ENCODE measurements around the gene SLC2A5. TPM values are rescaled to one million over a fixed set of nuclear protein-coding genes. Genes with fewer than 3 reads are reported as not detected.
"Not testable (repeated sequence)": the region's sequence is repeated elsewhere in the genome, so short reads cannot be mapped to it uniquely, and the experiment has no call there.

Gene SLC2A5
- total RNA-seq, 1 donor from 2014 or later = 0.18 TPM

GRCh38 chr1:9038881-9039760 is 30.3 kb downstream of the SLC2A5 start:
- no peak for DNase-seq (ENCODE audit: extremely low read depth, low read depth, low spot score)

- no peak for DNase-seq (ENCODE audit: extremely low read depth, low read depth, low spot score)
Observed at GRCh38 chr1:9038338-9038650, 31.1 kb downstream of the SLC2A5 start.

GRCh38 chr1:9037476-9038337 is 31.7 kb downstream of the SLC2A5 start:
- DNase-seq (ENCODE audit: extremely low read depth, low read depth, low spot score) = no peak

DNA sequence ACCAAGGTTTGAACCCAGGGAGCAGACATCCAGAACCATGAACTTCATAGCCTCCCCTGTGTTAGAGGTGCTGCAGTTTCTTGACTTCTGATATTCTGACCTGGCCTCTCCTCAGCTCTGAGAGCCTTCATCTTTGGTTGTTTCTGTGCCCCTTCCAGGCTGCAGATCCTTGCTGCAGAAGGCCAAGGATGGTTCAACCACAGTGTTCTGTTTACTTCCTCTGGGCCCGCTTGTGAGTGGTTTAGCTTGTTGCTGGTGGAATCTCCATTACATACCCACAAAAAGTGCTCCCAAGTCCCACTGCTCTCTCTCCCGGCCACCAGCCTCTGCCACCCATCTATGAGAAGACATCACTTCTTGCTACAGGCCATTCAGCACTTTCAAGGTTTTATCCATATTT is 34.2 kb downstream of the SLC2A5 start:
- no peak for DNase-seq (ENCODE audit: extremely low read depth, low read depth, low spot score)

DNA sequence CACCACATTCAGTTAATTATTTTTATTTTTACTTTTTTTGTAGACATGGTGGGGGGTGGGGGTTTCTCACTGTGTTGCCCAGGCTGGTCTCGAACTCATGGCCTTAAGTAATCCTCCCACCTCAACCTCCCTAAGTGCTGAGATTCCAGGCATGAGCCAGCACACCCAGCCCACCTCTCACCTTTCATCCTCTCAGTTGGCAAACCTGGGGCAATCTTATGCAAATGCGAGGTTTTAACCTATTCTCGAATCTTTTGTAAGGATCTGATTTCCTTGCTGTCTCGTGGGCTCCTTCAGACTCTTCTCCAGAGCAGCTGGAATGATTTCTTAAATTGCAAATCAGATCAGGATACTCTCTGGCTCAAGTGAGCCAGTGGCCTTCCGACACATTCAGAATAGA is 36.1 kb downstream of the SLC2A5 start:
- no peak for DNase-seq (ENCODE audit: extremely low read depth, low read depth, low spot score)

GRCh38 chr1:9031484-9032259 is 37.8 kb downstream of the SLC2A5 start:
- no peak for DNase-seq (ENCODE audit: extremely low read depth, low read depth, low spot score)

DNA sequence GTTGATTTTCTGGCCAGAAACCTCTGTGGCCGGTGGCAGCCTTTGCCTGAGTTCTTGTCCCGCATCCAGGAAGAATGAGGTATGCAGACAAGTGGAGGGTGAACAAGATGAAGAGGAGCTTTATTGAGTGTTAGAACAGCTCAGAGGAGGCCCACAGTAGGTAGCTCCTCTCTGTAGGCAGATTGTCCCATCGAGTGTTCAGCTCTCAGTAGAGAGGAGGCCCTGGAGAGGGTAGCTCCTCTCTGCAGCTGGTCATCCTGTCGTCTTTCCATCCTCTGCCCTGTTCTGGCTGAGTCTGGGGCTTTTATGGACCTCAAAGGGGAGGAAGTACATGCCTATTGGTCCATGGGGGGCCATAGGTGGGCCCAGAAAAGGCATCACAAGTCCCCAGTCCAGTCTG is 38.4 kb downstream of the SLC2A5 start:
- DNase-seq (ENCODE audit: extremely low read depth, low read depth, low spot score) = not testable (repeated sequence)

- DNase-seq (ENCODE audit: extremely low read depth, low read depth, low spot score) = no peak
Observed at GRCh38 chr1:9028921-9029705, 40.3 kb downstream of the SLC2A5 start.

- no peak for DNase-seq (ENCODE audit: extremely low read depth, low read depth, low spot score)
Observed at GRCh38 chr1:9027307-9027706, 42.1 kb downstream of the SLC2A5 start.

GRCh38 chr1:9025449-9025848 is 44.0 kb downstream of the SLC2A5 start:
- no peak for DNase-seq (ENCODE audit: extremely low read depth, low read depth, low spot score)

- no peak for DNase-seq (ENCODE audit: extremely low read depth, low read depth, low spot score)
Observed at GRCh38 chr1:9024837-9025236, 44.6 kb downstream of the SLC2A5 start.

DNA sequence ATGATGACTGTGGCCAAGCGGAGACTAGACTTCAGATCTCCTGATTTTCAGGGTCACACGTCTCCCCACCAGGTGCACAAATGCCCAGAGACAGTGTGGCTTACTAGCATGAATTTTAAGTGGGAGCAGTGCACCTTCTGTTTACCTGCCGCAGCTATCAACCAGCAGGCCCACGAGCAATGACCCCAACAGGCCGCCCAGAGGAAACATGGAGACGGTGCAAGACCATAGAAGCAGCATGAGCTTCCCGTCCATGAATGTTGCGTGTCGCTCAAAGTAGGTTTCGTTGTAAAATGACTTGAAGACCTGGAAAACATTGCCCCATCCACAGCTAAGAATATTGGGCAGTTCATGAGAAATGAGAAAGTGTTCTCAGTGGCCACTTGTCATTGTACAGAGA is 46.7 kb downstream of the SLC2A5 start:
- no peak for DNase-seq (ENCODE audit: extremely low read depth, low read depth, low spot score)

DNA sequence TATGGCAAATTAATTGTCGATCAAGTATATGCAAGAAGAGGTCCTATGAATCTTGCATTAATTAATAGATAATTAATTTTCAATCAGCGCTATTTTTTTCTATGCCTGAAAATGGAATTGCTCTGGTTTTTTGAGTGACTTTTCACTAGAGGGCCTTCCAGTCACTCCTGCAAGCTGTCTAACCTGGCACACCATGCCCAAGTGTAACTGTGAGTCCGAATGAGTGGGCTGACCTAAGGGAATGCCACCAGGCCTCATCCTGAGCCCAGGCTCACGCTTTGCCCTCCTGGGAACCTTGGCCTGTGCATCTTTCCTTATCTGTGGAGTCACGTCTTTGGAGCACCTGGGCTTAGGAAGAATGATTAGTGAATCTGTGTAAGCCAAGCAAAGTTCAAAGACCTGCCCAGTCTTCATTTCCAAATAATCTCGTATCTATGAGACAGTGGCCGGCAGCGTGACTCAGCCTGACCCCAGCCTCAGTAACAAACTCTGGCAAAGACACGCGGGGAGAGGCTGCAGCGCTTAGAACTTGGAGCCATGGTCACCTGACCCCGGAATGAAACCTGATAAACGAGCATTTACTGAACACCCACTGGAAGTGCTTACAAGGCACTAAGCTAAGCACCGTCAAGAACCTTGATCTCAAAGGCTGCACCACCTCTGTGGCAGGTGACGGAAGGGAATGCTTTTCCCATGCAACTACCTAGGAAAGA is 47.3 kb downstream of the SLC2A5 start:
- DNase-seq (ENCODE audit: extremely low read depth, low read depth, low spot score) = not testable (repeated sequence)

GRCh38 chr1:9020305-9020704 is 49.1 kb downstream of the SLC2A5 start:
- DNase-seq (ENCODE audit: extremely low read depth, low read depth, low spot score) = no peak

DNA sequence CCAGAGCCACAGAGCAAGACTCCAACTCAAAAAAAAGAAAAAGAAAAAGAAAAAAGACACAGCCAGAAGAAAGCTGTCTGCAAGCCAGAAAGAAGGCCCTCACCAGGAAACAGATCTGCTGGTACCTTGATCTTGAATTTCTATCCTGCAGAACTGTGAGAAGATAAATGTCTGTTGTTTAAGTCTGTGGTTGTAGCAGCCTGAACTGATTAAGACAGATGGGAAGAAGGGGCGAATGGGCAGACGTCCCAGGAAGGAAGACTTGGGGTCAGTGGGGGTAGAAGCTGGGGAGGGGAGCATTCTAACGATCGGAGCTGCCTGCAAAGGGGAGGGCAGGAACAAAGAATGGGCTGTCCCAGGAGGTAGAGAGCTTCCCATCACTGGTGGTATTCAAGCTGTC is 49.5 kb downstream of the SLC2A5 start:
- DNase-seq (ENCODE audit: extremely low read depth, low read depth, low spot score) = no peak

GRCh38 chr1:9018333-9018732 is 51.1 kb downstream of the SLC2A5 start:
- no peak for DNase-seq (ENCODE audit: extremely low read depth, low read depth, low spot score)

- DNase-seq (ENCODE audit: extremely low read depth, low read depth, low spot score) = no peak
Observed at GRCh38 chr1:9016455-9016854, 53.0 kb downstream of the SLC2A5 start.

GRCh38 chr1:9014475-9015375 is 54.7 kb downstream of the SLC2A5 start:
- no peak for DNase-seq (ENCODE audit: extremely low read depth, low read depth, low spot score)

DNA sequence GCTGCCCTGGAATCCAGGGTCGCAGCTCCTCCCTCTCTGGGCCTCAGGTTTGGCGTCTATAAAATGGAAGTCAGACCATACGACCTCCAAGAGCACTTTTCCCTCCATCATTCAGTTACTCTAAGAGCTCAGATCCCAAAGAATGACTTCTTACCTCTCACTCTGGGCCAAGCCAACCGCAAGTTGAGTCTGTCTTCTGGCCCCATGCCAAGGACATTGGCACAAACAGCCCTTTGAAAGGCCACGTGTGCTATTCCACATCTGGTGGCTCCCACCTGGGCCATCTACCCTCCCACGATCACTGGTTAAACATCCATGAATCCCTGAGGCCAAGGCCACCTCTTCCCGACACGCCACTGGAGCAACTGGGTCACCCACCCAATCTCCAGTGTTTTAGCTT is 55.6 kb downstream of the SLC2A5 start:
- no peak for DNase-seq (ENCODE audit: extremely low read depth, low read depth, low spot score)

Measured in glomerular endothelial cell (primary cell).